Loucy (cell line): ENCODE measurements around the gene ZNF319.

Source experiments
- H2AFZ ChIP-seq: fragments of 200-600 bp; sonication (generic); 2 replicates; pipeline ENCODE4 v1.6.0; 2016; ENCODE audit warnings: antibody characterized with exemption, mild to moderate bottlenecking, low read length, moderate library complexity
- H3F3A ChIP-seq: fragments of 200-600 bp; 2 replicates; pipeline ENCODE4 v1.6.0; 2016; ENCODE audit warnings: antibody characterized with exemption, low read depth, mild to moderate bottlenecking
- H3K27me3 ChIP-seq: fragments of 200-600 bp; sonication (generic); 2 replicates; pipeline ENCODE4 v1.6.1; 2014; ENCODE audit warnings: low read length, mild to moderate bottlenecking; ENCODE audit not compliant: insufficient read depth, poor library complexity, severe bottlenecking
- H3K36me3 ChIP-seq: fragments of 200-600 bp; sonication (generic); 2 replicates; pipeline ENCODE4 v1.6.1; 2016; ENCODE audit warnings: low read length; ENCODE audit not compliant: insufficient read depth
- H3K4me1 ChIP-seq: fragments of 200-600 bp; sonication (generic); 2 replicates; pipeline ENCODE4 v1.5.1; 2014; ENCODE audit warnings: low read length, mild to moderate bottlenecking; ENCODE audit not compliant: insufficient read depth, poor library complexity, severe bottlenecking
- H3K4me2 ChIP-seq: fragments of 200-600 bp; sonication (generic); 2 replicates; pipeline ENCODE4 v1.6.0; 2014; ENCODE audit warnings: antibody characterized with exemption, low read length, low read depth, mild to moderate bottlenecking; ENCODE audit not compliant: poor library complexity, severe bottlenecking
- H3K4me3 ChIP-seq: fragments of 200-600 bp; sonication (generic); 2 replicates; pipeline ENCODE4 v1.5.1; 2014; ENCODE audit warnings: low read length, mild to moderate bottlenecking, mixed read lengths; ENCODE audit not compliant: poor library complexity, severe bottlenecking
- H3K79me2 ChIP-seq: fragments of 200-600 bp; sonication (generic); 2 replicates; pipeline ENCODE4 v1.6.1; 2014; ENCODE audit warnings: low read length; ENCODE audit not compliant: insufficient read depth
- H3K9ac ChIP-seq: fragments of 200-600 bp; sonication (generic); 2 replicates; pipeline ENCODE4 v1.6.0; 2014; ENCODE audit warnings: mild to moderate bottlenecking, low read depth, low read length, moderate library complexity; ENCODE audit not compliant: poor library complexity, severe bottlenecking
- H3K9me2 ChIP-seq: fragments of 200-600 bp; sonication (generic); replicated peaks from 2 replicates; pipeline ENCODE4 v1.6.1; 2016; ENCODE audit warnings: low read depth, low read length, mixed read lengths
- H3K9me3 ChIP-seq: fragments of 200-600 bp; sonication (generic); 2 replicates; pipeline ENCODE4 v1.6.1; 2014; ENCODE audit warnings: mild to moderate bottlenecking, antibody characterized with exemption, low read length, low read depth; ENCODE audit not compliant: insufficient read depth
- H4K20me1 ChIP-seq: fragments of 200-600 bp; sonication (generic); 2 replicates; pipeline ENCODE4 v1.6.0; 2014; ENCODE audit warnings: antibody characterized with exemption, low read length, mild to moderate bottlenecking; ENCODE audit not compliant: insufficient read depth, poor library complexity, severe bottlenecking
- EZH2phosphoT487 ChIP-seq: fragments of 200-600 bp; IDR thresholded peaks from 2 replicates; pipeline ENCODE4 v1.6.1; 2018; ENCODE audit warnings: antibody characterized with exemption, mild to moderate bottlenecking, moderate library complexity, borderline replicate concordance
- TF ChIP-seq, protein P1 (sequence below): fragments of 200-600 bp; sonication (generic); conservative IDR thresholded peaks from 2 replicates; pipeline ENCODE4 v1.5.1; 2014; ENCODE audit warnings: mild to moderate bottlenecking, antibody characterized with exemption, low read length

ZNF319 gene

GRCh38 chr16:58002416-58002800, 1.9 kb upstream of the ZNF319 start:
- Histone ChIP-seq H3K36me3 (no peaks in the 10 kb centered on the region; the same call in 1 of the 2 replicates), H3K9me3 (no peaks in the 10 kb centered on the region), H3K27me3 (no peaks in the 10 kb centered on the region), H3K79me2 (peaks cover 36% of the 10 kb centered on the region; the same call in 1 of the 2 replicates), H3K4me2 (peak overlapping the region; percentile 97), H4K20me1 (peaks cover 21% of the 10 kb centered on the region), H3K9ac (peak overlapping the region; percentile 91), H3F3A (peaks cover 2% of the 10 kb centered on the region; the same call in 1 of the 2 replicates), H3K9me2 (no peaks in the 10 kb centered on the region), H3K4me1 (peaks cover 43% of the 10 kb centered on the region), H2AFZ (no peak overlapping the region), H3K4me3 (no peak overlapping the region)
- TF ChIP-seq, protein P1, sequence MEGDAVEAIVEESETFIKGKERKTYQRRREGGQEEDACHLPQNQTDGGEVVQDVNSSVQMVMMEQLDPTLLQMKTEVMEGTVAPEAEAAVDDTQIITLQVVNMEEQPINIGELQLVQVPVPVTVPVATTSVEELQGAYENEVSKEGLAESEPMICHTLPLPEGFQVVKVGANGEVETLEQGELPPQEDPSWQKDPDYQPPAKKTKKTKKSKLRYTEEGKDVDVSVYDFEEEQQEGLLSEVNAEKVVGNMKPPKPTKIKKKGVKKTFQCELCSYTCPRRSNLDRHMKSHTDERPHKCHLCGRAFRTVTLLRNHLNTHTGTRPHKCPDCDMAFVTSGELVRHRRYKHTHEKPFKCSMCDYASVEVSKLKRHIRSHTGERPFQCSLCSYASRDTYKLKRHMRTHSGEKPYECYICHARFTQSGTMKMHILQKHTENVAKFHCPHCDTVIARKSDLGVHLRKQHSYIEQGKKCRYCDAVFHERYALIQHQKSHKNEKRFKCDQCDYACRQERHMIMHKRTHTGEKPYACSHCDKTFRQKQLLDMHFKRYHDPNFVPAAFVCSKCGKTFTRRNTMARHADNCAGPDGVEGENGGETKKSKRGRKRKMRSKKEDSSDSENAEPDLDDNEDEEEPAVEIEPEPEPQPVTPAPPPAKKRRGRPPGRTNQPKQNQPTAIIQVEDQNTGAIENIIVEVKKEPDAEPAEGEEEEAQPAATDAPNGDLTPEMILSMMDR, result no peak
- no peak for TF ChIP-seq EZH2phosphoT487

DNA sequence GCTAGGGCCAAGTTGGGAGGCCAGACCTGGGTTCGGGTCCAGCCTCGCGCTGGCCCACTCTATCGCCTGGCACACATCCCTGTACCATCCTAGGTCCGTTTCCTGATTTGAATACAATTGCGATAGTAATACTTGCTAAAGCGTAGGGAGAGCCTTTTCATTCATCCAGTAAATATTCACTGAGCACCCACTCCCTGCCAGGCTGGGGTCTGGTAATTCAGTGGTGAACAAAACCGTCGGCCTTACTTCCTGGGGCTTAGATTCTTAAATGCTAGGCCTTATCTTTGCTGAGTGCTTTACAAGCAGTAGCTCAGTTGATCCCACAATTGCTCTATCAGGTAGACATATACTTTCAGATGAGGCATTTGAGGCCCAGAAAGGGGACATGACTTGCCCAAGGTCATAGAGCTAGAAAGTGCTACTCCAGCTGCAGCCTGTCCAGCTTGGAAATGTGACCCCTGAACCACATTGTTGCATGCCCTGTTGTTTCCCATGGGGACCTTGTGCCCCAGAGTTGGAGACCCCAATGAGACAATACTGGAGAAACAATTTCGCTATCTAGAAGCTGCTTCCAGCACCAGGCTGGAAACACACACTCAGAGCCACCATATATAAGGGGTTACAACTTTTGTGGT, 1.4 kb upstream of the ZNF319 start:
- Histone ChIP-seq H3K4me3 (peak overlapping the region; percentile 87), H3K79me2 (peaks cover 37% of the 10 kb centered on the region; the same call in 1 of the 2 replicates), H3K27me3 (no peaks in the 10 kb centered on the region), H3K9me2 (no peaks in the 10 kb centered on the region), H3K4me2 (peak overlapping the region; percentile 97), H3K9ac (peak overlapping the region; percentile 91), H3K9me3 (no peaks in the 10 kb centered on the region), H3F3A (peaks cover 2% of the 10 kb centered on the region; the same call in 1 of the 2 replicates), H4K20me1 (peaks cover 21% of the 10 kb centered on the region), H3K36me3 (peaks cover 4% of the 10 kb centered on the region; the same call in 1 of the 2 replicates), H2AFZ (peak overlapping the region; percentile 85; the same call in 1 of the 2 replicates), H3K4me1 (peaks cover 43% of the 10 kb centered on the region)
- TF ChIP-seq EZH2phosphoT487, result no peak
- TF ChIP-seq, protein P1, result no peak

DNA sequence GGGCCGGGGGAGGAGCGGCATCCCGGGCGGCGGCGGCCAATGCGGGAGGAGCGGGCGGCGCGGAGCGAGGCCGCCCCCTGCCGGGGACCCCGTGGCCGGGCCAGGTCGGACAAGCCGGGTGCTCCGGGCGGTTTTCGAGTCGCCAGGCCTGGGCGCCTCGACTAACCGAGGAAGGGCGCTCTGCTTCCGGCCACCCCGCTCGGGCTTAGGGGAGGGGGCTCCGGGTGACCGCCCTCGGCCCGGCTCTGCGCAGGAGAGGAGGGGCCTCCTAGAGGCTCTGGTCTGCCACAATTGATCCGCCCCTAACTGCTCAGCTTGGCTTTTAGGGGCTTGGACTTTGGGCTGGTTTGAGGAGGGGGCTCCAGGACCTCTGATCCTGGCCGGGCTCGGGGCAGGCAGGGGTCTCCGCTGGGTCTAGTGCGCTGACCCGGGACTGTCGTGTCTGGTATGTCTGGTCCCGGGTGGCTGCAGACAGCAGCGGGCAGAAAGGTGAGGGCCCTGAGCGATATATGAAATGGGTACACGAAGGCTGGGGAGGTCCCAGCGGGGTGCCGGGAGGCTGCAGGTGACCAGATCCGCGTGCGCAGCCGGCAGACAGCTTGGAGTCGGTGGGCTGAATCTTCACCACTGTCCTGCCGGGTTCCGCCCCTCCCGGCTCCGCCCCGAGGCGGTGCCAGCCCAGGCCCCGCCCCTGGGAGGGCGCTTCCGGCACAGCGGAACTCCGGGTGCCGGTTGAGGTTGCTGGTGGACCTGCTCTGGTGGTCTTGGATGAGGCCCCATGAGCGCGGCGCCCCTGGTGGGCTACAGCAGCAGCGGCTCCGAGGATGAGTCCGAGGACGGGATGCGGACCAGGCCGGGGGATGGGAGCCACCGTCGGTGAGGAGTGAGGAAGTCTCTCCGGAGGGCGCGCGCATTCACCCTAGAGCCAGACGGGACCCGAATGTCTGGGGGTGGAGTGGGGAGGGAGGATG, 519 bp upstream of the ZNF319 start, which contains the start of gene USB1:
Gene USB1, plus strand, starts transcription at position 702 of the 971 bp plus-strand sequence. Its CDS starts 77 bp downstream, at position 779.
- H3K4me1 ChIP-seq, result peaks cover 43% of the 10 kb centered on the region
- H3K9me2 ChIP-seq, result no peaks in the 10 kb centered on the region
- H3K79me2 ChIP-seq, result peaks cover 37% of the 10 kb centered on the region; the same call in 1 of the 2 replicates
- H2AFZ ChIP-seq, result peak within 1 kb of the TSS; percentile 85
- H3K4me3 ChIP-seq, result peak within 1 kb of the TSS; percentile 87
- H3K9me3 ChIP-seq, result no peaks in the 10 kb centered on the region
- peak within 1 kb of the TSS; percentile 91 for H3K9ac ChIP-seq
- no peaks in the 10 kb centered on the region for H3K27me3 ChIP-seq
- H3K4me2 ChIP-seq, result peak within 1 kb of the TSS; percentile 97
- TF ChIP-seq, protein P1, result peak; percentile 49
- no peak for TF ChIP-seq EZH2phosphoT487
- peaks cover 8% of the 10 kb centered on the region; the same call in 1 of the 2 replicates for H3K36me3 ChIP-seq
- peaks cover 2% of the 10 kb centered on the region; the same call in 1 of the 2 replicates for H3F3A ChIP-seq
- H4K20me1 ChIP-seq, result peaks cover 21% of the 10 kb centered on the region
